Sigmoid colon (tissue), 7 donors: Measurements from ENCODE around the gene DDR2. TPM values are rescaled to one million over a fixed set of nuclear protein-coding genes. Genes with fewer than 3 reads are reported as not detected.

ENCODE experiments used
- DNase-seq: peaks from one replicate; pipeline ENCODE4 v3.0.0-alpha.2; 2019
- H3K27ac ChIP-seq, 4 donors: fragments of 200-600 bp; sonication (generic); one replicate each; pipeline ENCODE4 v1.5.1; 2016 to 2019; ENCODE audit warnings: mild to moderate bottlenecking in 1 of 4
- H3K27me3 ChIP-seq, 3 donors: fragments of 200-600 bp; sonication (generic); one replicate each; pipeline ENCODE4 v1.5.1; 2019; ENCODE audit warnings: mild to moderate bottlenecking in 1 of 3
- H3K36me3 ChIP-seq, 4 donors: fragments of 200-600 bp; sonication (generic); one replicate each; pipeline ENCODE4 v1.5.1; 2016 to 2019
- H3K4me1 ChIP-seq, 4 donors: fragments of 200-600 bp; sonication (generic); one replicate each; pipeline ENCODE4 v1.5.1; 2017 to 2019
- H3K4me3 ChIP-seq, 4 donors: fragments of 200-600 bp; sonication (generic); one replicate each; pipeline ENCODE4 v1.5.1; 2017 to 2019; ENCODE audit warnings: mild to moderate bottlenecking in 2 of 4, moderate library complexity in 1 of 4
- H3K9me3 ChIP-seq, 4 donors: fragments of 200-600 bp in 3 of 4; sonication (generic) in 3 of 4; one replicate each; pipeline versions ENCODE4 v1.5.1 to v1.6.1; 2013 to 2019
- CTCF ChIP-seq, 4 experiments: fragments of 450-650 bp in 3 of 4; fragments of 200-600 bp in 1 of 4; IDR thresholded peaks; one replicate each; pipeline ENCODE4 v1.5.1; 2016 to 2019; ENCODE audit warnings: antibody characterized with exemption in 4 of 4, mild to moderate bottlenecking in 3 of 4, moderate library complexity in 2 of 4
- EP300 ChIP-seq, 4 donors: sonication (generic); formaldehyde crosslinking; IDR thresholded peaks; one replicate each; pipeline ENCODE4 v1.6.1; 2017; ENCODE audit warnings: antibody characterized with exemption in 4 of 4
- POLR2A ChIP-seq, 2 donors: fragments of 450-650 bp; IDR thresholded peaks; one replicate each; pipeline ENCODE4 v1.6.1; 2016; ENCODE audit warnings: antibody characterized with exemption in 2 of 2, mild to moderate bottlenecking in 2 of 2, moderate library complexity in 2 of 2
- POLR2AphosphoS5 ChIP-seq, 4 donors: sonication (generic); formaldehyde crosslinking; IDR thresholded peaks; one replicate each; pipeline ENCODE4 v1.6.1; 2017; ENCODE audit warnings: antibody characterized with exemption in 4 of 4
- WGBS, 2 donors: extraction: QIAGEN DNeasy Blood & Tissue Kit; methylation state at CpG; one replicate each; pipeline ENCODE4 v1.1.7; 2013; 5-methylcytosine and 5-hydroxymethylcytosine counted together
- intact Hi-C: fragments of 100-400 bp; cut with DNase I; formaldehyde crosslinking; loops from one replicate; pipeline ENCODE4 v1.15.1; 2023
- polyA plus RNA-seq, 3 donors: library from polyadenylated mRNA; stranded (reverse); fragments of 200-250 nt; gene quantifications; one replicate each; pipeline ENCODE4 v1.2.3, GENCODE V29; 2013
- total RNA-seq, 4 donors: library from RNA; depleted of rRNA; stranded (reverse); fragments of >200 nt; gene quantifications; one replicate each; pipeline ENCODE4 v1.1.0, GENCODE V29; 2016
- donor health status: healthy with polysubstance abuse.
- donor health status: Bipolar disorder and iron deficiency.
- donor health status: healthy.

The DDR2 gene
- total and polyA plus RNA-seq, 7 donors: 3.5 to 236 (median 150) TPM

GRCh38 chr1:162676750-162677149 is 44.5 kb downstream of the DDR2 start:
- H3K36me3 ChIP-seq: no peaks in the 10 kb centered on the region
- H3K4me1 ChIP-seq: peaks cover 0 to 91% (median 79%) of the 10 kb centered on the region in 4 donors
- no peaks in the 10 kb centered on the region for H3K27me3 ChIP-seq
- WGBS, 2 donors: 68 to 84% methylated on average over 7 of the region's 7 CpGs
- intact Hi-C loops: loop anchor here (10.0 kb wide), 1 partner anchor 58 kb away; no protein-coding TSS in a partner anchor
- no peak overlapping the region for H3K4me3 ChIP-seq
- no peaks in the 10 kb centered on the region for H3K9me3 ChIP-seq
- H3K27ac ChIP-seq: peak overlapping the region; percentile 77 to 85 (median 80)
- TF ChIP-seq EP300 (IDR thresholded peaks at IDR 0.05) (no peak), POLR2A (IDR thresholded peaks at IDR 0.05) (no peak), CTCF (IDR thresholded peaks at IDR 0.05) (no peak), POLR2AphosphoS5 (IDR thresholded peaks at IDR 0.05) (no peak)
- DNase-seq: peak; percentile 64

DNA sequence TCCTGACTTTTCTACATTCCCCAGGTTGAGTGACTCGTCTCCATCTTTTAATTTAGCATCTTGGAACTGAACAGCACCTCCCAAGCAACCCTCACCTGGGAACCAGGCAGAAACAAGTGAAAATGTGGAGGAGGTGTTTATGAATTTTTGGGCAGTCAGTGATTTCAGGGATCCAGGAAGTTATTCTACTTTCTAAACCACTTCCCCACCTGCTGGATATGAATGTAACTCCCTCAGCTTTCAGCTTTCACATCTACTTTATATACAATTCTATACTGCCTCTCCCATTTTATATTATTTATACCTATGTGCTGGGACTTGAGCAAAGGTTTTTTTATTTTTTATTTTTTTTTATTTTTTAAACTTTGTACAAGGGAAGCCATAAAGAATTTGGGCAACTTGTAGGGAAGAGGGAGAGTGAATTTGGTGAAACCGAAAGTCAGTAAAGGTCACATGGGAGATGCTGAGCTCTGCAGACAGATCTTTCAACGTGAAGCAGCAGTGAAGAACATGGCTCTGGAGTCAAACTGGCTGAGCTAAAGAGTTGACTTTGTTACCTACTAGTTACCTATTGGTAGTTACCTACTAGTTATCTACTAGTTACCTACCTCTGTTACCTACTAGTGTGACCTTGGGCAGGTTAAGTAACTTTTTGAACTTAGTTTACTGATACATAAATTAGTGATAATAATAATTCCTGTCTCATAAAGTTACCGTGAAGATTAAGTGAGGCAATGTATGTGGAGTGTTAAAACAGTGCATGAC is 45.5 kb downstream of the DDR2 start:
- TF ChIP-seq POLR2A (IDR thresholded peaks at IDR 0.05) (no peak), CTCF (IDR thresholded peaks at IDR 0.05) (no peak), POLR2AphosphoS5 (IDR thresholded peaks at IDR 0.05) (no peak), EP300 (IDR thresholded peaks at IDR 0.05) (no peak)
- no peak for DNase-seq
- H3K9me3 ChIP-seq: no peaks in the 10 kb centered on the region
- no peaks in the 10 kb centered on the region for H3K36me3 ChIP-seq
- no peak overlapping the region for H3K4me3 ChIP-seq
- peak overlapping the region; percentile 77 to 85 (median 80) for H3K27ac ChIP-seq
- H3K4me1 ChIP-seq: peaks cover 0 to 90% (median 78%) of the 10 kb centered on the region in 4 donors
- intact Hi-C loops: loop anchor here (10.0 kb wide), 1 partner anchor 57 kb away; no protein-coding TSS in a partner anchor
- H3K27me3 ChIP-seq: no peaks in the 10 kb centered on the region
- 78 to 80% methylated on average over 4 of the region's 4 CpGs for WGBS, 2 donors

- Histone ChIP-seq H3K9me3 (no peaks in the 10 kb centered on the region), H3K27me3 (no peaks in the 10 kb centered on the region), H3K36me3 (no peaks in the 10 kb centered on the region), H3K4me1 (peaks cover 0 to 83% (median 72%) of the 10 kb centered on the region in 4 donors), H3K4me3 (no peak overlapping the region), H3K27ac (peak overlapping the region; percentile 77 to 85 (median 80))
- intact Hi-C loops: loop anchor here (10.0 kb wide), 1 partner anchor 56 kb away; no protein-coding TSS in a partner anchor
- 86 to 90% methylated on average over 4 of the region's 4 CpGs for WGBS, 2 donors
- peak; percentile 80 for DNase-seq
- TF ChIP-seq CTCF (IDR thresholded peaks at IDR 0.05) (no peak), POLR2A (IDR thresholded peaks at IDR 0.05) (no peak), POLR2AphosphoS5 (IDR thresholded peaks at IDR 0.05) (peak in 3 of 4 donors; percentile 36 to 58 (median 49)), EP300 (IDR thresholded peaks at IDR 0.05) (no peak)
These were observed 46.2 kb downstream of the DDR2 start for GRCh38 chr1:162678439-162678838.

DNA sequence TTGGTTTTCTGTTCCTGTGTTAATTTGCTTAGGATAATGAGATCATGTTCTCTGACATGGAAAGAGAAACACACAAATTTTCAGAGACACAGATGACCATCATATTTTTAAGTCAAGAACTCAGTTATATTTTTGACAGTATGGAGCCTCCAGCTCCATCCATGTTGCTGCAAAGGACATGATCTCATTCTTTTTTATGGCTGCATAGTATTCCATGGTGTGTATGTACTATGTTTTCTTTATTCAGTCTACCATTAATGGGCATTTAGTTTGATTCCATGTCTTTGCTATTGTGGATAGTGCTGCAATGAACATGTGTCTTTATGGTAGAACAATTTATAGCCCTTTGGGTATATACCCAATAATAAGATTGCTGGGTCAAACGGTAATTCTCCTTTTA is 47.0 kb downstream of the DDR2 start:
- peak overlapping the region; percentile 77 to 85 (median 80) for H3K27ac ChIP-seq
- no peak overlapping the region for H3K4me3 ChIP-seq
- no peak for DNase-seq
- no peaks in the 10 kb centered on the region for H3K27me3 ChIP-seq
- H3K36me3 ChIP-seq: no peaks in the 10 kb centered on the region
- TF ChIP-seq EP300 (IDR thresholded peaks at IDR 0.05) (no peak), POLR2A (IDR thresholded peaks at IDR 0.05) (no peak), CTCF (IDR thresholded peaks at IDR 0.05) (no peak), POLR2AphosphoS5 (IDR thresholded peaks at IDR 0.05) (no peak)
- peaks cover 0 to 79% (median 64%) of the 10 kb centered on the region in 4 donors for H3K4me1 ChIP-seq
- 2 to 41% methylated on average over 1 of the region's 1 CpG for WGBS, 2 donors
- intact Hi-C loops: loop anchor here (10.0 kb wide), 1 partner anchor 56 kb away; no protein-coding TSS in a partner anchor
- H3K9me3 ChIP-seq: no peaks in the 10 kb centered on the region
